HG03066 (cell line): ENCODE data around the gene PAM.
"Not testable (repeated sequence)": the region's sequence is repeated elsewhere in the genome, so short reads cannot be mapped to it uniquely, and the experiment has no call there.

Source experiments
- ATAC-seq: cut with Tn5 transposase; IDR thresholded peaks from one replicate; pipeline ENCODE4 v1.9.1; 2021; ENCODE audit warnings: low read depth; ENCODE audit not compliant: unreplicated experiment

PAM gene

GRCh38 chr5:102971676-102972293, 216.7 kb downstream of the PAM start:
- no peak for ATAC-seq

- ATAC-seq, result no peak
Measured at GRCh38 chr5:102974177-102974576, 219.1 kb downstream of the PAM start.

GRCh38 chr5:102975045-102975444, 219.9 kb downstream of the PAM start:
- ATAC-seq, result no peak

- ATAC-seq, result no peak
Measured at GRCh38 chr5:102975457-102976182, 220.5 kb downstream of the PAM start.

- no peak for ATAC-seq
Measured at GRCh38 chr5:102981957-102982635, 227.0 kb downstream of the PAM start.

GRCh38 chr5:102986074-102986473, 231.0 kb downstream of the PAM start:
- no peak for ATAC-seq

- no peak for ATAC-seq
Measured at GRCh38 chr5:102988459-102988858, 233.4 kb downstream of the PAM start.

- ATAC-seq, result no peak
Measured at GRCh38 chr5:102991802-102992201, 236.7 kb downstream of the PAM start.

- ATAC-seq, result no peak
Measured at GRCh38 chr5:102996011-102996575, 241.0 kb downstream of the PAM start.

- ATAC-seq, result no peak
Measured at GRCh38 chr5:102998224-102998623, 243.1 kb downstream of the PAM start.

- no peak for ATAC-seq
Measured at GRCh38 chr5:102999191-102999590, 244.1 kb downstream of the PAM start.

GRCh38 chr5:102999621-103000020, 244.5 kb downstream of the PAM start:
- ATAC-seq, result not testable (repeated sequence)

- ATAC-seq, result no peak
Measured at GRCh38 chr5:103000089-103000488, 245.0 kb downstream of the PAM start.

- no peak for ATAC-seq
Measured at GRCh38 chr5:103003872-103004271, 248.8 kb downstream of the PAM start.

GRCh38 chr5:103005276-103005675, 250.2 kb downstream of the PAM start:
- no peak for ATAC-seq

GRCh38 chr5:103006921-103007320, 251.8 kb downstream of the PAM start:
- ATAC-seq, result no peak

GRCh38 chr5:103010168-103010567, 255.1 kb downstream of the PAM start:
- no peak for ATAC-seq

GRCh38 chr5:103013933-103014552, 258.9 kb downstream of the PAM start:
- ATAC-seq, result no peak

- no peak for ATAC-seq
Measured at GRCh38 chr5:103014983-103015382, 259.9 kb downstream of the PAM start.

GRCh38 chr5:103016167-103016566, 261.1 kb downstream of the PAM start:
- ATAC-seq, result no peak

- no peak for ATAC-seq
Measured at GRCh38 chr5:103019804-103020203, 264.7 kb downstream of the PAM start.
